Right kidney (tissue), 9 donors: ENCODE measurements around the gene CEP89.
"Not testable (repeated sequence)": the region's sequence is repeated elsewhere in the genome, so short reads cannot be mapped to it uniquely, and the experiment has no call there.

Source experiments
- DNase-seq: peaks from one replicate; pipeline ENCODE4 v3.0.0-alpha.2; 2016
- long read RNA-seq, 8 donors: transcript quantifications; one replicate each; lab custom pipeline, GENCODE V29; 2026

CEP89 gene
- long read RNA-seq, donor 1, transcript CEP89-207 (2 exons, 2,903 nt), result major isoform, 10 of 11 reads
- long read RNA-seq, donor 1, partial matches to known transcripts, result 0 of 11 reads
- long read RNA-seq, donor 1, other reads (novel, unspliced or antisense), result 0 of 11 reads
- long read RNA-seq, donor 2, transcript CEP89-207 (2 exons, 2,903 nt), result major isoform, 6 of 6 reads
- long read RNA-seq, donor 2, partial matches to known transcripts, result 0 of 6 reads
- long read RNA-seq, donor 2, other reads (novel, unspliced or antisense), result 0 of 6 reads
- long read RNA-seq, donor 3, full-length matches to known transcripts, result 5 of 5 reads
- long read RNA-seq, donor 3, partial matches to known transcripts, result 0 of 5 reads
- long read RNA-seq, donor 3, other reads (novel, unspliced or antisense), result 0 of 5 reads
- long read RNA-seq, donor 4, partial matches to known transcripts, result 0 of 3 reads
- long read RNA-seq, donor 4, other reads (novel, unspliced or antisense), result 0 of 3 reads
- long read RNA-seq, donor 5, partial matches to known transcripts, result 6 of 9 reads
- long read RNA-seq, donor 5, other reads (novel, unspliced or antisense), result 0 of 9 reads
- long read RNA-seq, donor 6, full-length matches to known transcripts, result 14 of 24 reads
- long read RNA-seq, donor 6, partial matches to known transcripts, result 10 of 24 reads
- long read RNA-seq, donor 6, other reads (novel, unspliced or antisense), result 0 of 24 reads
- long read RNA-seq, donor 7, result 0 reads
- long read RNA-seq, donor 8, partial matches to known transcripts, result 5 of 7 reads
- long read RNA-seq, donor 8, other reads (novel, unspliced or antisense), result 0 of 7 reads

GRCh38 chr19:32971715-32972540 lies at the start of gene CEP89, which contains the start of gene FAAP24:
Gene CEP89 (minus strand): TSS chr19:32971958. CDS start chr19:32971874, 84 bp downstream.
Gene FAAP24 (plus strand): TSS chr19:32972242. CDS start chr19:32973197, 955 bp downstream.
- DNase-seq, result peak; percentile 96

- DNase-seq, result not testable (repeated sequence)
Observed at GRCh38 chr19:33010891-33011290, 39.1 kb upstream of the CEP89 start.

- DNase-seq, result no peak
Observed at GRCh38 chr19:33008738-33009137, 37.0 kb upstream of the CEP89 start.

GRCh38 chr19:33005440-33005839 lies 33.7 kb upstream of the CEP89 start:
- DNase-seq, result no peak

GRCh38 chr19:33003424-33004024 lies 31.8 kb upstream of the CEP89 start:
- DNase-seq, result not testable (repeated sequence)

GRCh38 chr19:33002126-33002865 lies 30.5 kb upstream of the CEP89 start:
- DNase-seq, result not testable (repeated sequence)

- no peak for DNase-seq
Observed at GRCh38 chr19:33000910-33001309, 29.2 kb upstream of the CEP89 start.

GRCh38 chr19:33000510-33000909 lies 28.8 kb upstream of the CEP89 start:
- no peak for DNase-seq

- no peak for DNase-seq
Observed at GRCh38 chr19:32998722-32999121, 27.0 kb upstream of the CEP89 start.

- no peak for DNase-seq
Observed at GRCh38 chr19:32997716-32998355, 26.1 kb upstream of the CEP89 start.

GRCh38 chr19:32997061-32997464 lies 25.3 kb upstream of the CEP89 start:
- not testable (repeated sequence) for DNase-seq

GRCh38 chr19:32995966-32996365 lies 24.2 kb upstream of the CEP89 start:
- not testable (repeated sequence) for DNase-seq

GRCh38 chr19:32988724-32989123 lies 17.0 kb upstream of the CEP89 start:
- DNase-seq, result no peak

GRCh38 chr19:32988254-32988653 lies 16.5 kb upstream of the CEP89 start:
- DNase-seq, result not testable (repeated sequence)

GRCh38 chr19:32982488-32982887 lies 10.7 kb upstream of the CEP89 start:
- DNase-seq, result not testable (repeated sequence)

- DNase-seq, result not testable (repeated sequence)
Observed at GRCh38 chr19:32979807-32980206, 8.0 kb upstream of the CEP89 start.

- not testable (repeated sequence) for DNase-seq
Observed at GRCh38 chr19:32977813-32978212, 6.1 kb upstream of the CEP89 start.

- no peak for DNase-seq
Observed at GRCh38 chr19:32977280-32977679, 5.5 kb upstream of the CEP89 start.

GRCh38 chr19:32976223-32976805 lies 4.6 kb upstream of the CEP89 start:
- DNase-seq, result peak; percentile 36

GRCh38 chr19:32971012-32971595 lies 654 bp downstream of the CEP89 start:
- DNase-seq, result no peak
